Fibroblast of peridontal ligament (primary cell): ENCODE results near the gene ERICH2.

Experiments used
- DNase-seq: peaks from one replicate; pipeline ENCODE4 v3.0.0-alpha.2; 2010; ENCODE audit errors: extremely low read depth

The ERICH2 gene

DNA sequence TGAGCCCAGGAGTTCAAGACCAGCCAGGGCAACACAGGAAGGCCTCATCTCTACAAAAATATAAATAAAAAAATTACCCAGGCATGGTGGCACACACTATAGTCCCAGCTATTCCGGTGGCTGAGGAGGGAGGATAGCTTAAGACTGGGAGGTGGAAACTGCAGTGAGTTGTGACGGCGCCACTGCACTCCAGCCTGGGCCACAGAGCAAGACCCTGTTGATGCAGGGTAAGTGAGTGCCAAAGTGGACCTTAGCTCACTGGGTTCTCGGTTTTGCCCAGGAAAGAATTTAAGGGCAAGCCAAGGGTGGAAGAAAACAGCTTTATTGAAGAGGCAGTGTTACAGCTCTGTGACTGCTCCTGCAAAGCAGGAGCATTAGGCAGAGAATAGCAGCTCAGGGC lies 6.9 kb upstream of the ERICH2 start:
- no peak for DNase-seq

DNA sequence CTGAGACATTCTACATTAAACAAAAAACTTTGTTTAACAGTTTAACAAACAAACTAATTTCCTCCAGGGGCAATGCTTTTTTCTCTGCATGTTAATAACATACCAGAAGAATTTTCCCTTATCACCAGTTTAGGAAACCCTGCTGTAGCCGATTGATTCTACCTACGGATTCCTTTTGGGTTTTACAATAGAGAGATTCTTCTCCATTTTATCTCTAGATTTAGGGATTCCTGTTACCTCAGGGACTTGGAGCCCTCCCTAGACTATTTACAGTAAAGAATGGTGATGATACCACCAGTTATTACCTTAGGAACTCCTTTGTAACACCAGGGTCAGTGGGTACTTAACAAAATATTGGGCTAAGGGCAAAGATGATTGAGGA lies 5.3 kb upstream of the ERICH2 start:
- no peak for DNase-seq

DNA sequence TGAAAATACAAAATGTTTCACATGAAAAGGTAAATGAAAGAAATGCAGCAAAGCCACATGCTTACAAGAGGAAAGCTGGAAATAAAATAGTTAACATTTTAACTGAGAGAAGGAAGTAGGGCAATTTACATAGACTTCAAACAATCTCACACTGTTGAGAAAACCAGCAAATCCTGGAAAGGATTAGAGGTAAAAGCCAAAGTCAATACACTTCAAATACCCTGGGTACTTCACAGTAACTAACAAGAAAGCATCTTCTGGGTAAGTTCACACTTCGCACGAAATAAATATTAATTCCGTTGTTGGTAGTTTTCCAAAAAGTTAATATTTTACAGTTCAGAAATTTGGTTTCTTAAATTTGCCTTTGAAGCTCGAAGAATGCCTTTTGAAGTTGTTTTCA lies 3.5 kb upstream of the ERICH2 start:
- DNase-seq = no peak

DNA sequence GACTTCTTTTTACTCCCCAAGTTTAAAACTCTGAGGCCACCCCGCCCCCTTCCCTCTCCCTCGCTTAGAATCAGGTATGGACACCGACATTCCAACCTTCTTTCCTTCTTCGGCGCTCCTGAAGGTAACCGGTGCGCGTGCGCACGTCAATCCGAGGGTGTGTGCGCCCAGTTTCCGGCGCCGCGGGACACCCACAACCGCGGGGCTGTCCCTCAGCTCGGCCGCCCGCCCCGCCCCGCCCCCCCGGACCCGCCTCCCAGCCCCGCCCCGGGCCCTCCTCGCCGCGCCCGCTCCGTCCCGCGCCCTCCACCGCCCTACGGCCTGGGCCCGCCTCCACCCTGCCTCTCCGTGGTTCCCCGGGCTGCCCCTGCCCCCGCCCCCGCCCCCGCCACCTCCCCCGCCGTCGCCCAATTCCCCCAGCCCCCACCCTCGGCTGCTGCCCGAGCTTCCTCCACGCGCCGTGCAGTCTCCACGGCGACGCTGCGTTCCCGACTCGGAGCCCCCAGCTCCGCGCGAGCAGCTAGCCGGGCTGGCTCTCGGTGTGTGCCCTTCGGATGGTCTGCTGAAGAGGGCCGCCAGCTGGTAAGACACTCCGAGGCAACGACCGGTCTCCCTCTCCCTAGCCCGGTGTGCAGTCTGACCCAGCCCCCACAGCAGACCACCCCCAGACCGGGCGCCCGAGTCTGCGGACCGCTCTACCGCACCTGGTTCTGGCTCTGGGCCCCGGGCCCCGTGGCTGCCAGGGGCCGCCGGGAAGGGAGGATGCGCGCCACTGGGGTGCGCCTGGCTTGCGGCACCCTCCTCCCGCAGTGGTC lies 635 bp downstream of the ERICH2 start:
- peak; percentile 27 for DNase-seq

DNA sequence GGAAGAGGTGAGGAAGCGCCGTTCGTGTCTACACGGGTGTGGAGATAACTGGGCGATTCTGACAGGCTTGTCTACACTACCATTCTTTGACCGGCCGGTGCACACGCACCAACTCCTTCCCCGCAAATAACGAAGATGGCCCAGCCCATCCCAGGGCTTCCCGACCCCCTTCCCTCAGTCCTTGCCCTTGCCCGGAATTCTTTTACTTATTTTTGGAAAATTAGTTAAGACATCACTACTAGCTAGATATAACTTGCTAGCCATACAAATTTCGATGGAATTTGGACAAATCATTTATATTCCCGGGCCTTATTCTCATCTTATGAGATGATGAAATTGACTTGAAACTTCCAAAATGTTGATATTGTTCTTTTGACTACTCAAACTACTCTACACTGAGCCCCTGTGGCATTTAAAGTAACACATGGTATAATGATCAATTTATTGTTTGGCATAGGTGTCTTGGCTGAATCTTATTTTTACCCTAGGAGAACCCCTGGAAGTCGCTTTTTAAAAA lies 1.3 kb downstream of the ERICH2 start:
- peak; percentile 16 for DNase-seq

DNA sequence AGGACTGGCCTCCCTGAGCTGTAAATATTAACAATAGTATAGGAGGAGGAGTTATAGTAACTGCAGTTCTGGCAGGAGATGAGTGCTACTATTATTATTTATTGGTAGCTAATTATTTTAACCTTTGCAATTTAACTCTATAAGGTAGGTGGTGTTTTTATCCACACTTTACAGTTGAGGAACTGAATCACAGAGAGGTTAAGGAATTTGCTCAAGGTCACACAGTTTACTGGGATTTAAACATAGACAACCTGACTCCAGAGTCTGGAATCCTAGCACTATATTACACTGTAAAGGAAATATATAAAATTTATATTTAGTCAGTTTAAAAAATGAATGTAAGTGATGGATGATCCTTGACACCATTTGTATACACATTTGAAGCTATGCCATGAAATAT lies 2.1 kb downstream of the ERICH2 start:
- DNase-seq = no peak

DNA sequence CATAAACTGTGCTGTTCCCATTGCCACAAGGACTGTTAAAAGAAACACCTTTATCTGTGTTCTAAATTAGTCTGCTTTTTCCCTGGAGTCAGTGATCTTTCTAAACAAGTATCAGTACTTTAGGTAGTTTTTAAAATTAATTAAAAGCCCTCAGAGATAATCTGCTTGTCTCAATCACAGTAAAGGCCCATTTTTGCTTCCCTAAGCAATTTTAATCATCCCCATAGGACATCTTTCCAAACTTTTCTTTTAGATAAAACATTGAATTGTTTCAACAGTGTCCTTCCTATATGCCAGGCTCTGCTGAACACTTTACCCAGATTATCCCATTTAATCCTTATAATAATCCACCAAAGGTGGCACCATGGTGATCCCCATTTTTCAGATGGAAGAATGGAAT lies 3.9 kb downstream of the ERICH2 start:
- DNase-seq = no peak

DNA sequence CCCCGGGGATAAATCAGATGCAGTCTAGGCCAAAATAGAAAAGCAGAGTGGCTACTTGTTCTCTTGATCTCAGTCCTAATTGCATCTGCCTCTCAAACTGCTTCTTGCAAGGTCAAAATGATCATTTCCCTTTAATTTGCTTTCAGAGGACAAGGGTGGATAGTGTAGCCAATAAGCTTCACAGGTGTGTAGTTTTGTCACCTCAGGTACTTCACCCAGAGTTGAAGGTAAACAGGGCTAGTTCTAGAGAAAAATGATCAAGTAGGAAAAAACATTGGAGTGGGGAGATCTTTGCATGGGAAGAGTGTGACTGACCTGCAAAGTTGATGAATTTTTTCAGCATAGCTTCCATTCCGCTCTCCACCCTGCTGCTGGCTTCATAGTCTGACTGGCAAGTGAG lies 8.7 kb downstream of the ERICH2 start:
- DNase-seq = no peak

DNA sequence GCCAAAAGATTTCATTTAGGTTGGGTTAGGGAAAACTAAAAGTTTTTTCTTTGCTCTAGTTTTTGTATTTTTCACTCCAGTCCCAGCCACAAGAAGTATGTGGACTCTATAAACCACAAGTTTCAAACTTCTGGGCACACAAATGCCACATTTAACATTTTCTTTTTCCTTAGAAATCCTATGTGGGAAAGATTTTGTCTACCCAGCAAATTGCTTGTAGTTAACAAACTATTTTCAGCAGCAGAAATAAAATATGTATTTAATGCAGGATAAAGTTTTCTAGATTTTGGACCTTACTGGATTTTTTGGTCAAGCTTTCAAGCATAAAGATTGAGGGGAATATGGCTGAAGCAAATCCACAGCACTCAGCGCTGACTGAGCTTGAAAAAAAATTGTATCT lies 9.1 kb downstream of the ERICH2 start:
- no peak for DNase-seq

DNA sequence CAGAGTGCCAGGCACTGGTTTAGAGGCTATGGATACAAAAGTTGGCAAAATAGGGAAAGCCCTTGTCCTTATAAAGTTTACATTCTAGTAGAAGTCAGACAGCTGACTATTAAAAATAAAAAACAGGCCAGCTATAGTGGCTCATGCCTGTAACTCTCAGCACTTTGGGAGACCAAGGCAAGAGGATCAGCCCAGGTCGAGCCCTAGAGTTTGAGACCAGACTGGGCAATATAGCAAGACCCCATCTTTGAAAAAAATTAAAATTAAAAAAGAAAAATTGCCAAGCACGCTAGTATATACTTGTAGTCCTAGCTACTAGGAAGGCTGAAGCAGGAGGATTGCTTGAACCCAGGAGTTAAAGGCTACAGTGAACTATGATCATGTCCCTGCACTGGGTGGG lies 12.5 kb downstream of the ERICH2 start:
- DNase-seq = no peak

DNA sequence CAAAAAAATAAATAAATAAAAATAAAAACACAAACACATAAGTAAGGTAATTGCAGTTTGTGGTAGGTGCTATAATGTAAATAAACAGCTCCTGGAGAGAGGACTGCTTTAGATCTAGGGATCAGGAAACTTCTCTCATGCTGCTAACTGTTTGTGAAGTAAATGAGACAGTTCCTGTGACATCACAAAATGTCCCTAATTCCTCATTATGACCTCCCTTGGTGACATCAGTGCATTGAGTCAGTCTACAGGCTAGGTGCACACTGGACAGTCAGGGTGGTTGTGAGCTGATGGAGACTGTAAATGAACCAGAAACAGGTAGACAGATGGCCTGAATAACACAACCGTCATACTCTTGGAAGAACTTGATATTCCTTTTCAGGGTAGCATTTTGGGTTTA lies 13.4 kb downstream of the ERICH2 start:
- DNase-seq = no peak

DNA sequence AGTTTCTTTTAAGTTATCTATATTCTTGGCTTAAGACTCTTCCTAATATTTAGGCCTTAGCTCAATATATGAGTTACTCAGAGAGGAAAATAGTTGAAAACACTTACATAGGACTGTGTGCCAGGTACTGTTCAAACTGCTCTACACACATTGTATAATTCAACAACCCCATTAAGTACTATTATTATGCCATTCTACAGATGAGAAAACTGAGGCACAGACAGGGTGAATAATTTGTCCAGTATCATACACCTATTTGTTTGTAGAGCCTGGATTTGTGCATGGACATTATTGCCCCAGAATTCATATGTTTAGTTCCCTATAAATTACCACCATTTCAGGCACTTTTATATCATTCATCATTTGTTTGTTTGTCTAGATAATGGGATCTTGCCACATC lies 28.8 kb downstream of the ERICH2 start:
- no peak for DNase-seq

DNA sequence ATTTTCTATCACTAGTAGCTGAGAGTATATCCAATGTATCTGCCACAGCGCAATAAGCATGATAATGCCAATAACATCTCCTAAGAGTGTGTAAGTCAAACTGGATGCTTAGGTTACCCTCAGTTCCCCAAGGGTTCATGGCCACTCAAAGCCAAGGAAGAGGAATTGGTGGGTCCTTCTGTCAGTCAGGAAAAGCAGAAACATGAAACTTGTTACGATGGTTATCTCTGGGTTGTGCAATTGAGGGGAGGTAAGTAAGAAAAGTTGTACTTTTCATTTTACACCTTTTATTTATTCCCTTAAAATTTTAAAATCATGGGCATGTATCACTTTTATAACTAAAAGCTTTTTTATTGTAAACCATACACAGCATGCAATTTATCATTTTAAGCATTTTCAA lies 36.4 kb downstream of the ERICH2 start:
- DNase-seq = no peak

DNA sequence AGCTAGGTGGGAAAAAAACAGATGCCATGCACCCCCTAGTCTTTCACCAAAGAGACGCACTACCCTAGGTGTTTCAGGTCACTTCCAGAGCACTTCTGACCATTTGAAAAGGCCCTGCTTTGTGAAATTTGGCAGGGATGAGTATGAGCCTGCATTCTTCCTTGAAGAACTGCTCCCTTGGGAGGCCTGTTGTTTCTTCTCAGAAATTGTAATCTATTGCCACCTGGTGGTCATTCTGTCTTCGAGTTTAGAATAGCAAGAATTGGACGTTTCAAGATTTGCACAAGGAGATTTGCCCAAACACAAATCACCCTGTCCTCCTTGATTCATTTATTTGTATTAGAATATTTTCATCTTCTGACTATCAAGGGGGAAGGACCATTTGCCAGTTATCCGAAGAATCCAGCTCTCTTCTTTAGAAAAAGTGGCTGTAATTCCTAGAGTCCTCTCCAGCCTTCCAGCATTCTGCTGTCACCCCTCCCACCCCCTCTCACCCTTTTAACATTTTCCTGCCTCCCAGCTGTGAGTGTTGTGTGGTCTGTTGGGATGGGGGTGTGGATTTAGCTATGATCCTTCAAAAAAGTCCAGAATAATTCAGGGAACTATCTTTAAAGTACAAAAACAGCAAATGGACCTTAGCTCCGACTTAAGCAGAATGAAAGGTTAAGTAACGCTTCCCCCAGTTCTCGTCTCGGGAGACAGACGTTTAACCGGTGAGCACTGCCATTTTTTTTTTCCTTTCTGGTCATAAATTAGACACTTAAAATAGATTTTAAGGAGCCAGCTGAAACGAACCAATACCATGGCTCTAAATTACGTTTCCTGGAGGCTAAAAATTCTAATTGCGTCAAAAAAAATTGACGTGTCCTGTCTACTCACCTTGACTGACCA lies 42.8 kb downstream of the ERICH2 start:
- DNase-seq = peak; percentile 98

DNA sequence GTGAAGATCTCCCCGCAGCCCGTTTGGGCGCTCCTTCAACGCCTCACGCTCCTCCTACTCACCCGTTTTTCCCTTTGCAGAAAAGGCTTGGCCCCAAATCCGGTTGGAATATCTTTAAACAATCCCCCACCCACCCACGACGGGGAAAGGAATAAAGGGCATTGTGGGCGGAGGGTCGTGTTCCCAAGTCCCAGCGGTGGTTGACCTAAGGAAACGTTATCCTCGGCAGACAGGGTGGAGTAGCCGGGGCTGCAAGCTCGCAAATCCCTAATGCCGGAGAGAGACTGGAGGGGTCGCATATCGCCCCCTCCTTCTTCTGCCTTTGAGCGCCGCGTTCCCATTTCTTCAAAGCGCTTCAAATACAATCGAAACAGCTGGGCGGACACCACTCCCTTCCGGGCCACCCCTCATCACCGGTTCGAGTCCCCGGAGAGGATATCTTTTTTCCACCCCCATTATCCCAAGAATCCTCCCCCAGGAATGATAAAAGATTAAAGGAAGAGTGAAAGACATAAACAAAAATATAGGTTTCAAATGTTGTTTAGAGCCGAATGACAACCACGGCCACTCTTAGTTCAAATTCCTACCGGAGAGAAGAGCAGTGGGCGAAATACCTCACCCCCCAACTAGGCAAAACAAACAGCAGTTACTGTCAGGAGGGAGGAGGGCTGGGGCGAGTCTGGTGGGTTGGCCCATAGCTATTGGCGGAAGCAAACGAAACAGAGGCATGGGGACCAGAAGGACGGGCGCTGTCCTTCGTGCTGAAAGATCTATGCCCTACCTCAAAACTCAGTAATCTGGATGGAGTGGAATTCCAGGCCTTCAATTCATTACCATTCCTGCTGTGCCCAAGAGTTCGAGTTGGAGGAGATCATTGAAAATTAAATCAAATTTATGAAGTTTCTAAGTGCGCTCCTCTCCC lies 43.7 kb downstream of the ERICH2 start:
- DNase-seq = peak; percentile 55

DNA sequence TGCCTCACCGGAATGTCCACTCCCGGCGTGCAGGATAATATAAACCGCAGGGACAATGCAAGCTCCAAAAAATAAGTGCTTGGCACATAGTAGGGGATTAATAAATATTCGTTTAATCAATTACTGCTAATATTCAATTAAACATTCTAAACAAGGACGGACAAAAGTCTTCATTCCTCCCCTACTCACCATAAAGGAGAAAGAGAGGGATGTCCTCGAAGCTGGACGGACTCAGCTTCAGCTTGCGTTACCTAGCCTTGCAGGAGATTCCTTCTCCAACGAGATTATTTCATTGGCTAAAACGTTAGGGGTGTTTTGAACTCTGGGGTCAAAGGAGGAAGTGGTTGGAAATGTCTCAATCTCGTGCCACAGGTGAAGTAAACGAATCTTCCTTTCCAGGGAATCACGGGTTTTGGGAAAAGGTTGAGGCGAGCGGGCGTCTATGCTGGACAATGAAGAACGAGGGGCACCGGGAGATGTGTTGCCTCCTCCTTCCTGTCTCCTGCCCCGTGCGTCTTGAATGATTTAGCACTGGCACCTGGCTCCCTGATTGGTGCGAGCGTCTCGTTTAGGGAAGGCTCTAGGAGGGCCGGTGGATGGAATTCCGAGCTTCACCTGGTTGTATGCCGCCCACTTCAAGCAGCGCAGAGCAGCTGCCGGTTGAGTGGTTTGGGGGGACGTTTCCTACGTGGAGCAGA lies 44.5 kb downstream of the ERICH2 start:
- DNase-seq = no peak

DNA sequence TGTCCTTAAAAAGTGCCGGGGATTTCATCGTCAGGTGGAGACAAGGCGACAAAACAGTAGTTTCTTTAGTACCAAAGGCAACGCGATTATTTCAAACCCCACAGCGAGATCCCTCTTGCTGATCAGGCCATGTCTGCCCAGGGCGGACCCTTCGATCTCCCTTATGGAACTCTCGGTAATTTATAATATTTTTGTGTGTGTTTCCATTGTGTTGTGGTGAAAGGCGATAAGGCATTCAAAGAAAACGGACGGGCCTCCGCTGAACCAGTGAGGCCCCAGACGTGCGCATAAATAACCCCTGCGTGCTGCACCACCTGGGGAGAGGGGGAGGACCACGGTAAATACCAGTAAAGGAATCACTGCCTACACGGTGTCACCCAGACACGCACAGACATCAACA lies 45.1 kb downstream of the ERICH2 start:
- no peak for DNase-seq

DNA sequence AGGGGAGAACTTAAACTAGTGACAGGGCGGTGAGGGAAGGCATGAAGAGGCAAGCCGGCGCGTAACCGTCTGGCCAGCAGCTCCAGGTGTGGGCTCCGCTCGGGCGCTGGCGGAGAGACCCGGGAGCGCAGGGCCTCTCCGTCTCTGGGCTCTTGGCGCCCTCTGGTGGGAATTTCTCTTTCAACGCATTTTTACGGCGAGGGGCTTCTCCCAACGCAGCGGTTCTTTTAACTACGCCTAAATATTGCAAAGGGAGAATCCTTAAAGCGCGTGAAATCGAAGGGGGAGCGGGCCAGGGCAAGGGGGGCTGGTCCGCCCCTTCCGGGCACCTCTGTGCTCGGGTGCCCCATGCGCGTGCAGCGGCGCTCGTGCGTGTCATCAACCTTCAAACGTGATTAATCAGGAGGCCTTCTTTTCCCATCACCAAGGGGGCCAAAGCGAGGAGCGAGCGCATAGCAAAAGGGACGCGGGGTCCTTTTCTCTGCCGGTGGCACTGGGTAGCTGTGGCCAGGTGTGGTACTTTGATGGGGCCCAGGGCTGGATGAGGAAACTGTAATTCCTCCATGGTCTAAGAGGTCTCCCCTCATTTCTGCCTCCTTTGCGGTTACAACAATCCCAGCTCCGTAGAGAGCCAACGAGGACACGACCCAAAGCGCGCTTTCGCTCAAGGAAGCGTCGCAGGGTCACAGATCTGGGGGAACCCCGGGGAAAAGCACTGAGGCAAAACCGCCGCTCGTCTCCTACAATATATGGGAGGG lies 45.7 kb downstream of the ERICH2 start:
- DNase-seq = peak; percentile 10

DNA sequence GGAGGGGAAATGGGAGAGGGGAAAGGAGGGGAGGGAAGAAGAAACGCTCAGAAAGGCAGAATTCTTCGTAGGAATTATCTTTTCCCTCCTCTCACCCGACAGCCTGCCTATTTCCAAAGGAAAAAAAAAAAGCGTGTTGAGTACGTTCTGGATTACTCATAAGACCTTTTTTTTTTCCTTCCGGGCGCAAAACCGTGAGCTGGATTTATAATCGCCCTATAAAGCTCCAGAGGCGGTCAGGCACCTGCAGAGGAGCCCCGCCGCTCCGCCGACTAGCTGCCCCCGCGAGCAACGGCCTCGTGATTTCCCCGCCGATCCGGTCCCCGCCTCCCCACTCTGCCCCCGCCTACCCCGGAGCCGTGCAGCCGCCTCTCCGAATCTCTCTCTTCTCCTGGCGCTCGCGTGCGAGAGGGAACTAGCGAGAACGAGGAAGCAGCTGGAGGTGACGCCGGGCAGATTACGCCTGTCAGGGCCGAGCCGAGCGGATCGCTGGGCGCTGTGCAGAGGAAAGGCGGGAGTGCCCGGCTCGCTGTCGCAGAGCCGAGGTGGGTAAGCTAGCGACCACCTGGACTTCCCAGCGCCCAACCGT lies 46.4 kb downstream of the ERICH2 start, which contains the start of gene GAD1:
Gene GAD1 (plus strand): TSS at position 384 of the 589 bp plus-strand sequence. CDS start 1,705 bp downstream, outside the sequence.
- DNase-seq = peak; percentile 14
